K562 (cell line): Measurements from ENCODE around the gene AP2S1. TPM values are rescaled to one million over a fixed set of nuclear protein-coding genes. Genes with fewer than 3 reads are reported as not detected.

ENCODE experiments used
- polyA plus RNA-seq, 8 experiments: library from polyadenylated mRNA; depleted of rRNA in 4 of 8; stranded (reverse) in 5 of 8; unstranded in 3 of 8; fragments of >200 nt; fragmentation: Nextera tagmentation in 2 of 8; fragmentation: Illumina TruSeq in 1 of 8; extraction: Ambion mirVana in 2 of 8; extraction: Trizol in 1 of 8; gene quantifications; 2 replicates each; pipeline versions ENCODE4 v1.2.1 to v1.2.3, GENCODE V29; 2011 to 2014; ENCODE audit warnings: inconsistent platforms in 1 of 8, missing spikeins in 1 of 8
- total RNA-seq, 7 experiments: library from RNA; depleted of rRNA in 6 of 7; stranded (reverse); fragments of >200 nt in 6 of 7; fragmentation: Illumina TruSeq in 2 of 7; extraction: Trizol in 2 of 7; gene quantifications; 2 replicates each; pipeline versions ENCODE4 v1.2.1 to v1.2.3, GENCODE V29; 2011 to 2021; ENCODE audit warnings: low replicate concordance in 1 of 7
- TF ChIP-seq, protein P1 (sequence below), 2 experiments: fragments of 450-650 bp; formaldehyde crosslinking in 1 of 2; IDR thresholded peaks; 2 replicates each; pipeline versions ENCODE4 v1.4.0 to v1.6.1; 2014 to 2020; ENCODE audit warnings: mild to moderate bottlenecking in 2 of 2, borderline replicate concordance in 1 of 2, low read depth in 1 of 2

The AP2S1 gene
- total and polyA plus RNA-seq, 9 of the 15 experiments (the other 6 are each of a cell fraction or from before 2014, with no cell fraction given): 32.4 to 294 (median 136) TPM

DNA sequence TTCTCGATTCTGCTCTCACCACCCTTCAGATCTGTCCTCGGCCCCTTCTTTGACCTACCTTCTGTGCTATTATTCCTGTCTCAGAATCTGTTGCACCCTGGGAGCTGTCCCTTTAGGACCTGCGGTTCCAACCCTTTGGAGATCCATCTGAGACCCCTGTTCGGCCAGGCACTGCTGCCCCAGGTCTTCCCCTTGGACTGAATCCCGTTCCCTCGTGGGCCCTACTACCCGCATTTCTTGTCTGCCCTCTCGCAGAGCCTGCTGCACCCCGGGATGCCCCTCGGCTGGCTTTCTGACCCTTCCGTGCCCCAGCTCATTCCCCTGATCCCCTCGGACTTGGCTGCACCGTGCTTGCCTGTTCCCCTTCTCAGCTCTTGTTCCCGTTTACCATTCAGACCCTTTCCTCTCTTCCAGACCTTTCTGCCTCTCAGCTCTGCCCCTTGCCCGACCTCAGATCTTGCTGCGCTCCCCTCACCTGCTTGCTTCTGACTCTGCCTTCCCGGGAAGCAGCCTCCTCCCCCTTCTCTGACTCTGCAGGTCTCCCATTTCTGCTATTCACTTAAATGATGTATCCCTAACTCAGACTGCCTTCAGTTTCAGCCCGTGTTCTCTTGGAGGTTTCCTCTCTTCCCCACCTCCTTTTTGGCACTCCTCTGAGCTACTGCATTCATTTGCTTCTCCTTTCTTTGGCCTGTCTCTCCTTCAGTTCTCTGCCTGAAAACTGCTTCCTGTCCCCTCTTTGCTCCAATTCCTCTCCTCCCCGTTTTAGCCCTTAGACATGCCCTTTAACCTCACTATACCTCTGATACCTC is 11.3 kb upstream of the AP2S1 start (continued):
- TF ChIP-seq, protein P1, sequence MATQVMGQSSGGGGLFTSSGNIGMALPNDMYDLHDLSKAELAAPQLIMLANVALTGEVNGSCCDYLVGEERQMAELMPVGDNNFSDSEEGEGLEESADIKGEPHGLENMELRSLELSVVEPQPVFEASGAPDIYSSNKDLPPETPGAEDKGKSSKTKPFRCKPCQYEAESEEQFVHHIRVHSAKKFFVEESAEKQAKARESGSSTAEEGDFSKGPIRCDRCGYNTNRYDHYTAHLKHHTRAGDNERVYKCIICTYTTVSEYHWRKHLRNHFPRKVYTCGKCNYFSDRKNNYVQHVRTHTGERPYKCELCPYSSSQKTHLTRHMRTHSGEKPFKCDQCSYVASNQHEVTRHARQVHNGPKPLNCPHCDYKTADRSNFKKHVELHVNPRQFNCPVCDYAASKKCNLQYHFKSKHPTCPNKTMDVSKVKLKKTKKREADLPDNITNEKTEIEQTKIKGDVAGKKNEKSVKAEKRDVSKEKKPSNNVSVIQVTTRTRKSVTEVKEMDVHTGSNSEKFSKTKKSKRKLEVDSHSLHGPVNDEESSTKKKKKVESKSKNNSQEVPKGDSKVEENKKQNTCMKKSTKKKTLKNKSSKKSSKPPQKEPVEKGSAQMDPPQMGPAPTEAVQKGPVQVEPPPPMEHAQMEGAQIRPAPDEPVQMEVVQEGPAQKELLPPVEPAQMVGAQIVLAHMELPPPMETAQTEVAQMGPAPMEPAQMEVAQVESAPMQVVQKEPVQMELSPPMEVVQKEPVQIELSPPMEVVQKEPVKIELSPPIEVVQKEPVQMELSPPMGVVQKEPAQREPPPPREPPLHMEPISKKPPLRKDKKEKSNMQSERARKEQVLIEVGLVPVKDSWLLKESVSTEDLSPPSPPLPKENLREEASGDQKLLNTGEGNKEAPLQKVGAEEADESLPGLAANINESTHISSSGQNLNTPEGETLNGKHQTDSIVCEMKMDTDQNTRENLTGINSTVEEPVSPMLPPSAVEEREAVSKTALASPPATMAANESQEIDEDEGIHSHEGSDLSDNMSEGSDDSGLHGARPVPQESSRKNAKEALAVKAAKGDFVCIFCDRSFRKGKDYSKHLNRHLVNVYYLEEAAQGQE (IDR thresholded peaks at IDR 0.05; ENCODE audit: borderline replicate concordance): peak; percentile 40; the same call in 1 of the 2 replicates
- TF ChIP-seq, protein P1 (CRISPR knock-in tag; IDR thresholded peaks at IDR 0.05; ENCODE audit: low read depth): no peak
